Forelimb muscle (tissue), 1 donor: ENCODE results near the gene SUPT4H1. TPM values are rescaled to one million over a fixed set of nuclear protein-coding genes. Genes with fewer than 3 reads are reported as not detected.
"Not testable (repeated sequence)": the region's sequence is repeated elsewhere in the genome, so short reads cannot be mapped to it uniquely, and the experiment has no call there.

Source experiments
- DNase-seq: peaks from one replicate; pipeline ENCODE4 v3.0.0-alpha.2; 2013; ENCODE audit warnings: low read depth
- polyA plus RNA-seq: library from polyadenylated mRNA; unstranded; fragments of 120-200 nt; gene quantifications from one replicate; pipeline ENCODE4 v1.2.1, GENCODE V29; 2013; ENCODE audit not compliant: insufficient read length

Gene SUPT4H1
- 83.0 TPM for polyA plus RNA-seq

GRCh38 chr17:58351831-58352595 lies at the start of gene SUPT4H1:
Gene SUPT4H1 (minus strand): TSS chr17:58352201. CDS start chr17:58352135, 66 bp downstream.
- peak; percentile 84 for DNase-seq

GRCh38 chr17:58401287-58401686 lies 49.3 kb upstream of the SUPT4H1 start:
- no peak for DNase-seq

- no peak for DNase-seq
Measured at GRCh38 chr17:58400826-58401225, 48.8 kb upstream of the SUPT4H1 start.

- DNase-seq: no peak
Measured at GRCh38 chr17:58399974-58400373, 48.0 kb upstream of the SUPT4H1 start.

- DNase-seq: no peak
Measured at GRCh38 chr17:58398574-58399266, 46.7 kb upstream of the SUPT4H1 start.

GRCh38 chr17:58397421-58397820 lies 45.4 kb upstream of the SUPT4H1 start:
- not testable (repeated sequence) for DNase-seq

GRCh38 chr17:58396173-58396572 lies 44.2 kb upstream of the SUPT4H1 start:
- no peak for DNase-seq

GRCh38 chr17:58394534-58395223 lies 42.7 kb upstream of the SUPT4H1 start:
- no peak for DNase-seq

GRCh38 chr17:58391302-58391984 lies 39.4 kb upstream of the SUPT4H1 start:
- no peak for DNase-seq

- no peak for DNase-seq
Measured at GRCh38 chr17:58390884-58391283, 38.9 kb upstream of the SUPT4H1 start.

GRCh38 chr17:58388302-58389190 lies 36.5 kb upstream of the SUPT4H1 start:
- DNase-seq: no peak

GRCh38 chr17:58387834-58388233 lies 35.8 kb upstream of the SUPT4H1 start:
- no peak for DNase-seq

- DNase-seq: no peak
Measured at GRCh38 chr17:58386708-58387107, 34.7 kb upstream of the SUPT4H1 start.

GRCh38 chr17:58385359-58385899 lies 33.4 kb upstream of the SUPT4H1 start:
- no peak for DNase-seq

- no peak for DNase-seq
Measured at GRCh38 chr17:58384897-58385296, 32.9 kb upstream of the SUPT4H1 start.

- no peak for DNase-seq
Measured at GRCh38 chr17:58383892-58384462, 32.0 kb upstream of the SUPT4H1 start.

- no peak for DNase-seq
Measured at GRCh38 chr17:58382872-58383242, 30.9 kb upstream of the SUPT4H1 start.

- no peak for DNase-seq
Measured at GRCh38 chr17:58382108-58382871, 30.3 kb upstream of the SUPT4H1 start.
